ENCODE measurements around the gene EFCC1.
"Not testable (repeated sequence)": the region's sequence is repeated elsewhere in the genome, so short reads cannot be mapped to it uniquely, and the experiment has no call there.

The EFCC1 gene

GRCh38 chr3:129077222-129077621, 76.1 kb downstream of the EFCC1 start:
- no peak for DNase-seq (ENCODE audit: low read depth)

DNA sequence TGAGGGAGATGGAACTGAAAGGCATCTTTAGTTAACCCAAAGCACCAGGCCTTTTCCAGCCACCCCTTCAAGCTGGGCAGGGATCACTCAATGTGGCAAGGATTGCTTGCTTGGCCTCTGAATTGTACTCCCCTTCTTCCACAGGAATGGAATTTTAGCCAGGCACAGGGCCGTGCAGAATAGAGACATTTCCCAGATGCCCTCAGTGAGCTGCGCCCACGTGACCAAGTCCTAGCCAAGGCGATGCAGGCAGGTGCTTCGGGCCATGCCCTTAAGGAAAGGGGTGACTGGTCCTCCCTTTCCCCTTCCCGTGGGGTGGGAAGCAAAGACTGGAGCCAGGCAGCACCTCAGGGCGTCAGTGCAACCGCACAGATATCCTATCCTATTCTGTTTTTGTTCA, 77.4 kb downstream of the EFCC1 start:
- DNase-seq (ENCODE audit: low read depth), result no peak

DNA sequence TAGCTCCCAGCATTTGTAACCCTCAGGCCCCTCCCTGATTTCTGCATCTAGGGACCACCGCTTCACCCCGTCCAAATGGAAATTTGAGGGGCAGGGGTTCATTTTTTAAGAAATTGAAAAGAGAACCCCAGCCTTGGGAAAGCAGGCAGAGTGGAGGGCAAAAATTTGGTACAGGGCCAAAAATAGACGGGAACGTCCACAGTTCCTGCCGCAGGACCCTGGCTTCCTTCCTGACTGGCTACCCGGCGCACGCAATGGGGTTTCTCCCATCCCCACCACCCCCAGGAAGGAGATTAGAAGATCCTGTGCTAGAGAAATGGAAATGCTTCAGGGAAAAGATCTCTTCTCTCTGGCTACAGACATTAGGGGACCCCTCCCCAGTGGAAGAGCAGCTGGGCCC, 80.4 kb downstream of the EFCC1 start:
- DNase-seq (ENCODE audit: low read depth), result no peak

GRCh38 chr3:129082026-129082425, 80.9 kb downstream of the EFCC1 start:
- no peak for DNase-seq (ENCODE audit: low read depth)

- no peak for DNase-seq (ENCODE audit: low read depth)
Observed at GRCh38 chr3:129084501-129084900, 83.4 kb downstream of the EFCC1 start.

DNA sequence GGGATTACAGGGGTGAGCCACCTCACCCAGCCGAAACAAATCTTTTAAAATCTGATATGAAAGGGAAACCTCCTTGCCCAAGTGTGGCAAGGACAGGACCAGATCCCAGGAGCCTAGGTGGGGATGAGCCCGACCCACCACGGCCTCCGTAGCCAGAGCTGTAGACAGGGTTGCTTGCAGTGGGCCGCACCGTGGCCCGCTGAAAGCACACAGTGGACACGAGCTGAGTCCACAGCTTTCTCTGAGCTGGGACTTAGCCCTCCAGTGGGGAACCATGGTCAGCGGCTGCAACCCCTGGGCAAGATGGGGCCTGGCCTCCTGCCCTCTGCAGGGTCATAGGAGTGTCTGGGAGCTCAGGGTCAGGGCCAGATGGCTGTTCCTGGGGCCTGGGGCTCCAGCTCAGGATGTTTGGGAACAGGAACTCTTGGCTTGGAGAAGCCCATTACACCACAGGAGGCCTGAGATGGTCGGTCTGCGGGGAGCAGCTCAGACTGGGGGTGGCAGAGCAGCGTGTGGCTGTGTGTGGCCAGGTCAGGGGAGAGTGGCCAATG, 84.1 kb downstream of the EFCC1 start:
- DNase-seq (ENCODE audit: low read depth), result no peak

- no peak for DNase-seq (ENCODE audit: low read depth)
Observed at GRCh38 chr3:129085818-129086217, 84.7 kb downstream of the EFCC1 start.

GRCh38 chr3:129087138-129087702, 86.1 kb downstream of the EFCC1 start:
- no peak for DNase-seq (ENCODE audit: low read depth)

- not testable (repeated sequence) for DNase-seq (ENCODE audit: low read depth)
Observed at GRCh38 chr3:129087904-129088303, 86.8 kb downstream of the EFCC1 start.

DNA sequence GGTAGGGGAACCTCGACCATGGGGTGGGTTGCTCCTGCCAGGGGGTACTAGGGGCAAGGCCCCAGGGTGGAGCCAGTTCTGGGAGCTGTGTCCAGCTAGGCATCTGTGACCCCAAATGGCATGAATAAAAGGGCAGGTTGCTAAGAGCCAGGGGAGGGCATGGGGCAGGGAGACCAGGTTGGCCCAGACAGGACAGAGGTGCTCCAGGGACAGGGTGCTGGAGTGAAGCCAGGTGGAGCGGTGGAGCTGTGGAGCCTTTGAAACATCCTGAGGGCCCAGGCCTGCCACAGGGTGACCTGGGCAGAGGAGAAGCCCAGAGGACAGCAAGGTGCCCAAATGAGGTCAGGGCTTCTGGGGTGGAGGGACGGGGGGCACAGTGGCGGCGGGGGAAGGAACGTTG, 87.2 kb downstream of the EFCC1 start:
- DNase-seq (ENCODE audit: low read depth), result not testable (repeated sequence)

Measured in CMK (cell line).